ENCODE measurements around the gene SH3BP4.

Gene SH3BP4

GRCh38 chr2:234983011-234983726 lies 31.4 kb downstream of the SH3BP4 start:
- no peak for DNase-seq (ENCODE audit: low spot score)

- DNase-seq (ENCODE audit: low spot score): no peak
Observed at GRCh38 chr2:234985608-234986245, 33.9 kb downstream of the SH3BP4 start.

GRCh38 chr2:234986390-234986789 lies 34.6 kb downstream of the SH3BP4 start:
- DNase-seq (ENCODE audit: low spot score): no peak

- DNase-seq (ENCODE audit: low spot score): no peak
Observed at GRCh38 chr2:234986876-234987720, 35.3 kb downstream of the SH3BP4 start.

- DNase-seq (ENCODE audit: low spot score): no peak
Observed at GRCh38 chr2:234987754-234988153, 35.9 kb downstream of the SH3BP4 start.

GRCh38 chr2:234988491-234988890 lies 36.7 kb downstream of the SH3BP4 start:
- no peak for DNase-seq (ENCODE audit: low spot score)

- no peak for DNase-seq (ENCODE audit: low spot score)
Observed at GRCh38 chr2:234989183-234989701, 37.4 kb downstream of the SH3BP4 start.

GRCh38 chr2:234990300-234990699 lies 38.5 kb downstream of the SH3BP4 start:
- DNase-seq (ENCODE audit: low spot score): no peak

GRCh38 chr2:234991290-234991689 lies 39.5 kb downstream of the SH3BP4 start:
- DNase-seq (ENCODE audit: low spot score): no peak

- DNase-seq (ENCODE audit: low spot score): no peak
Observed at GRCh38 chr2:234991793-234992192, 40.0 kb downstream of the SH3BP4 start.

GRCh38 chr2:234992196-234992595 lies 40.4 kb downstream of the SH3BP4 start:
- DNase-seq (ENCODE audit: low spot score): no peak

GRCh38 chr2:234992624-234993349 lies 41.0 kb downstream of the SH3BP4 start:
- DNase-seq (ENCODE audit: low spot score): no peak

- no peak for DNase-seq (ENCODE audit: low spot score)
Observed at GRCh38 chr2:234993541-234993981, 41.7 kb downstream of the SH3BP4 start.

- no peak for DNase-seq (ENCODE audit: low spot score)
Observed at GRCh38 chr2:234994438-234995321, 42.9 kb downstream of the SH3BP4 start.

- no peak for DNase-seq (ENCODE audit: low spot score)
Observed at GRCh38 chr2:234995332-234996068, 43.7 kb downstream of the SH3BP4 start.

GRCh38 chr2:234996069-234996940 lies 44.5 kb downstream of the SH3BP4 start:
- DNase-seq (ENCODE audit: low spot score): peak; percentile 83

- no peak for DNase-seq (ENCODE audit: low spot score)
Observed at GRCh38 chr2:234996941-234997270, 45.1 kb downstream of the SH3BP4 start.

GRCh38 chr2:234997389-234997788 lies 45.6 kb downstream of the SH3BP4 start:
- no peak for DNase-seq (ENCODE audit: low spot score)
